B cell (primary cell): ENCODE data around the gene PPL. TPM values are rescaled to one million over a fixed set of nuclear protein-coding genes. Genes with fewer than 3 reads are reported as not detected.

Source experiments
- ATAC-seq: fragments of 200-7000 bp; cut with Tn5 transposase; one replicate; pipeline ENCODE4 v1.10.0; 2021; ENCODE audit warnings: low read depth, mild to moderate bottlenecking, moderate number of reproducible peaks, moderate library complexity
- CTCF ChIA-PET: fragments of 350-600 bp; sonication (Branson Sonifier 250); formaldehyde crosslinking; loops from one replicate; lab custom pipeline; 2021; ENCODE audit warnings: antibody characterized with exemption, inconsistent platforms; lab: Charles Lee
- POLR2A ChIA-PET: fragments of 350-600 bp; sonication (Branson Sonifier 250); formaldehyde crosslinking; loops from one replicate; lab custom pipeline; 2021; ENCODE audit warnings: antibody characterized with exemption; lab: Charles Lee
- DNase-seq: peaks from one replicate; pipeline ENCODE4 v3.0.0; 2013
- H2AFZ ChIP-seq: 2 replicates; pipeline ENCODE4 v1.6.1; 2012; ENCODE audit warnings: mild to moderate bottlenecking, low read depth, low read length; ENCODE audit not compliant: insufficient read depth, poor library complexity, severe bottlenecking
- H3K27ac ChIP-seq, 2 donors: 1 replicate in 1 of 2; 2 replicates in 1 of 2; pipeline ENCODE4 v1.5.1; 2012 to 2013; ENCODE audit warnings: low read length in 2 of 2, mild to moderate bottlenecking in 2 of 2, moderate library complexity in 1 of 2
- H3K27me3 ChIP-seq, 4 experiments: fragments of 200-600 bp in 1 of 4; sonication (generic) in 1 of 4; replicated peaks in 1 of 4; 1 replicate in 2 of 4; 2 replicates in 2 of 4; pipeline versions ENCODE4 v1.6.1 to v1.7.0; 2013 to 2016; ENCODE audit warnings: low read length in 3 of 4, mild to moderate bottlenecking in 2 of 4, mixed read lengths in 1 of 4, moderate library complexity in 1 of 4; ENCODE audit not compliant: insufficient read depth in 4 of 4, control insufficient read depth in 3 of 4; ENCODE audit errors: control extremely low read depth in 1 of 4
- H3K36me3 ChIP-seq, 2 experiments: replicated peaks in 1 of 2; 1 replicate in 1 of 2; 2 replicates in 1 of 2; pipeline versions ENCODE4 v1.6.1 to v1.7.1; 2013; ENCODE audit warnings: low read length in 1 of 2; ENCODE audit not compliant: insufficient read depth in 2 of 2, control insufficient read depth in 1 of 2; ENCODE audit errors: control extremely low read depth in 1 of 2, extremely low read depth in 1 of 2
- H3K4me1 ChIP-seq, 2 donors: fragments of 200-600 bp in 1 of 2; sonication (generic) in 1 of 2; 1 replicate in 1 of 2; 2 replicates in 1 of 2; pipeline versions ENCODE4 v1.5.1 to v1.6.1; 2013 to 2017; ENCODE audit warnings: low read length in 2 of 2; ENCODE audit not compliant: control insufficient read depth in 2 of 2, insufficient read depth in 2 of 2
- H3K4me2 ChIP-seq: replicated peaks from 2 replicates; pipeline ENCODE3; 2012; ENCODE audit warnings: mild to moderate bottlenecking, low read depth, low read length; ENCODE audit not compliant: poor library complexity, severe bottlenecking
- H3K4me3 ChIP-seq, 5 experiments: fragments of 200-600 bp in 1 of 5; sonication (generic) in 1 of 5; 1 replicate in 3 of 5; 2 replicates in 2 of 5; pipeline versions ENCODE4 v1.5.1 to v1.7.0; 2011 to 2016; ENCODE audit warnings: low read length in 4 of 5, mild to moderate bottlenecking in 4 of 5, low read depth in 2 of 5, control low read depth in 1 of 5, moderate library complexity in 1 of 5; ENCODE audit not compliant: insufficient read depth in 1 of 5; ENCODE audit errors: control extremely low read depth in 1 of 5, extremely low read depth in 1 of 5
- H3K79me2 ChIP-seq: fragments of 200-600 bp; sonication (generic); one replicate; pipeline ENCODE4 v1.6.0; 2016; ENCODE audit warnings: low read length; ENCODE audit not compliant: control insufficient read depth, insufficient read depth
- H3K9ac ChIP-seq: fragments of 200-600 bp; sonication (generic); 2 replicates; pipeline ENCODE4 v1.6.1; 2017; ENCODE audit warnings: mild to moderate bottlenecking, low read length, moderate library complexity
- H3K9me3 ChIP-seq, 3 donors: one replicate each; pipeline versions ENCODE4 v1.6.1 to v1.7.1; 2013; ENCODE audit warnings: low read length in 2 of 3; ENCODE audit not compliant: control insufficient read depth in 2 of 3, insufficient read depth in 1 of 3; ENCODE audit errors: control extremely low read depth in 1 of 3
- H4K20me1 ChIP-seq: 2 replicates; pipeline ENCODE4 v1.6.0; 2012; ENCODE audit warnings: mild to moderate bottlenecking, low read length; ENCODE audit not compliant: insufficient read depth, control insufficient read depth, poor library complexity, severe bottlenecking
- H3K27ac Mint-ChIP-seq: one replicate; pipeline ENCODE4 v1.8.0; 2021; ENCODE audit warnings: mixed read lengths
- H3K27me3 Mint-ChIP-seq: one replicate; pipeline ENCODE4 v1.8.0; 2021; ENCODE audit warnings: mixed read lengths
- H3K4me1 Mint-ChIP-seq: one replicate; pipeline ENCODE4 v1.8.0; 2021; ENCODE audit warnings: mixed read lengths
- H3K4me3 Mint-ChIP-seq: one replicate; pipeline ENCODE4 v1.8.0; 2021; ENCODE audit warnings: mixed read lengths
- H3K9me3 Mint-ChIP-seq: one replicate; pipeline ENCODE4 v1.8.0; 2022; ENCODE audit warnings: mixed read lengths; ENCODE audit not compliant: insufficient read depth
- CTCF ChIP-seq: fragments of 200-600 bp; IDR thresholded peaks from one replicate; pipeline ENCODE4 v1.8.0; 2022; ENCODE audit warnings: antibody characterized with exemption, mild to moderate bottlenecking
- EZH2 ChIP-seq: IDR thresholded peaks from 2 replicates; pipeline ENCODE4 v1.6.1; 2012; ENCODE audit warnings: borderline replicate concordance, low read depth, mild to moderate bottlenecking, moderate library complexity, low read length; ENCODE audit not compliant: insufficient read depth, poor library complexity, severe bottlenecking
- WGBS: methylation state at CpG from one replicate; pipeline ENCODE4 v1.1.5; 2013; ENCODE audit warnings: missing lambda C conversion rate; ENCODE audit not compliant: insufficient coverage; 5-methylcytosine and 5-hydroxymethylcytosine counted together
- intact Hi-C: fragments of 100-400 bp; cut with micrococcal nuclease; formaldehyde crosslinking; loops from one replicate; pipeline ENCODE4 v1.10.0; 2022
- polyA plus RNA-seq: library from polyadenylated mRNA; depleted of rRNA; stranded (reverse); fragments of >200 nt; gene quantifications from 2 replicates; pipeline ENCODE4 v1.2.3, GENCODE V29; 2012
- total RNA-seq, 2 donors: library from RNA; stranded (reverse); fragments of 120-200 nt in 1 of 2; gene quantifications; 1 replicate in 1 of 2; 2 replicates in 1 of 2; pipeline versions ENCODE4 v1.2.3 to v1.2.4, GENCODE V29; 2013 to 2022

The PPL gene
- total and polyA plus RNA-seq, 2 donors (not counting 1 experiment from before 2014, with no cell fraction given), result not detected

GRCh38 chr16:4923853-4924252, 13.1 kb downstream of the PPL start:
- Histone ChIP-seq H4K20me1 (no peaks in the 10 kb centered on the region), H3K9me3 (peaks cover 0 to 28% (median 13%) of the 10 kb centered on the region in 3 donors), H3K79me2 (no peaks in the 10 kb centered on the region), H3K9ac (no peak overlapping the region), H3K27ac (no peak overlapping the region), H3K4me1 (no peaks in the 10 kb centered on the region), H2AFZ (no peak overlapping the region), H3K27me3 (peaks cover 0 to 7% (median 0%) of the 10 kb centered on the region in 4 experiments), H3K4me3 (no peak overlapping the region), H3K4me2 (no peak overlapping the region), H3K36me3 (no peaks in the 10 kb centered on the region)
- TF ChIP-seq EZH2 (no peak), CTCF (no peak)
- ChIA-PET CTCF (no interaction called here), POLR2A (no interaction called here)
- no peaks in the 10 kb centered on the region for H3K4me1 Mint-ChIP-seq
- H3K9me3 Mint-ChIP-seq, result peaks cover 5% of the 10 kb centered on the region
- no peaks in the 10 kb centered on the region for H3K27me3 Mint-ChIP-seq
- WGBS, result 91% methylated on average over 3 of the region's 6 CpGs
- DNase-seq, result no peak
- ATAC-seq, result no peak
- no peak overlapping the region for H3K27ac Mint-ChIP-seq
- H3K4me3 Mint-ChIP-seq, result no peak overlapping the region
- intact Hi-C loops, result no loop called here

- peaks cover 0 to 21% (median 13%) of the 10 kb centered on the region in 3 donors for H3K9me3 ChIP-seq
- intact Hi-C loops, result no loop called here
- POLR2A ChIA-PET, result no interaction called here
- no peaks in the 10 kb centered on the region for H3K4me1 ChIP-seq
- ATAC-seq (no peak), DNase-seq (no peak)
- H3K36me3 ChIP-seq, result no peaks in the 10 kb centered on the region
- 87% methylated on average over 13 of the region's 18 CpGs for WGBS
- no peak overlapping the region for H3K4me3 ChIP-seq
- H3K9ac ChIP-seq, result no peak overlapping the region
- no peak overlapping the region for H3K27ac Mint-ChIP-seq
- H3K4me3 Mint-ChIP-seq, result no peak overlapping the region
- H3K27me3 Mint-ChIP-seq, result peaks cover 3% of the 10 kb centered on the region
- no peak overlapping the region for H3K27ac ChIP-seq
- no peaks in the 10 kb centered on the region for H4K20me1 ChIP-seq
- no peaks in the 10 kb centered on the region for H3K4me1 Mint-ChIP-seq
- TF ChIP-seq EZH2 (no peak), CTCF (no peak)
- no peak overlapping the region for H2AFZ ChIP-seq
- no peaks in the 10 kb centered on the region for H3K79me2 ChIP-seq
- H3K27me3 ChIP-seq, result peaks cover 0 to 7% (median 0%) of the 10 kb centered on the region in 4 experiments
- CTCF ChIA-PET, result interaction anchor here (1.1 kb wide), 1 partner anchor 982 kb away, joined by 4 read pairs; no protein-coding TSS in a partner anchor
- no peak overlapping the region for H3K4me2 ChIP-seq
- peaks cover 5% of the 10 kb centered on the region for H3K9me3 Mint-ChIP-seq
Observed at GRCh38 chr16:4922721-4923342, 14.1 kb downstream of the PPL start.
